ENCODE results near the gene FGB. TPM values are rescaled to one million over a fixed set of nuclear protein-coding genes. Genes with fewer than 3 reads are reported as not detected.

The FGB gene
- total and polyA plus RNA-seq, 12 donors = 1.2 TPM; not detected in 11

DNA sequence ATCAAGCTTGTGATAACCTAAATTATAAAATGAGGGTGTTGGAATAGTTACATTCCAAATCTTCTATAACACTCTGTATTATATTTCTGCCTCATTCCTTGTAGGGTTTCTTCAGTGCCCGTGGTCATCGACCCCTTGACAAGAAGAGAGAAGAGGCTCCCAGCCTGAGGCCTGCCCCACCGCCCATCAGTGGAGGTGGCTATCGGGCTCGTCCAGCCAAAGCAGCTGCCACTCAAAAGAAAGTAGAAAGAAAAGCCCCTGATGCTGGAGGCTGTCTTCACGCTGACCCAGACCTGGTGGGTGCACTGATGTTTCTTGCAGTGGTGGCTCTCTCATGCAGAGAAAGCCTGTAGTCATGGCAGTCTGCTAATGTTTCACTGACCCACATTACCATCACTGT lies 2.9 kb downstream of the FGB start:
- H3K36me3 ChIP-seq = no peaks in the 10 kb centered on the region
- no peak overlapping the region for H3K27ac ChIP-seq
- peaks cover 0 to 3% (median 0%) of the 10 kb centered on the region in 7 donors for H3K27me3 ChIP-seq
- DNase-seq (no peak), ATAC-seq (no peak)
- no peaks in the 10 kb centered on the region for H3K4me1 ChIP-seq
- TF ChIP-seq, protein P1, sequence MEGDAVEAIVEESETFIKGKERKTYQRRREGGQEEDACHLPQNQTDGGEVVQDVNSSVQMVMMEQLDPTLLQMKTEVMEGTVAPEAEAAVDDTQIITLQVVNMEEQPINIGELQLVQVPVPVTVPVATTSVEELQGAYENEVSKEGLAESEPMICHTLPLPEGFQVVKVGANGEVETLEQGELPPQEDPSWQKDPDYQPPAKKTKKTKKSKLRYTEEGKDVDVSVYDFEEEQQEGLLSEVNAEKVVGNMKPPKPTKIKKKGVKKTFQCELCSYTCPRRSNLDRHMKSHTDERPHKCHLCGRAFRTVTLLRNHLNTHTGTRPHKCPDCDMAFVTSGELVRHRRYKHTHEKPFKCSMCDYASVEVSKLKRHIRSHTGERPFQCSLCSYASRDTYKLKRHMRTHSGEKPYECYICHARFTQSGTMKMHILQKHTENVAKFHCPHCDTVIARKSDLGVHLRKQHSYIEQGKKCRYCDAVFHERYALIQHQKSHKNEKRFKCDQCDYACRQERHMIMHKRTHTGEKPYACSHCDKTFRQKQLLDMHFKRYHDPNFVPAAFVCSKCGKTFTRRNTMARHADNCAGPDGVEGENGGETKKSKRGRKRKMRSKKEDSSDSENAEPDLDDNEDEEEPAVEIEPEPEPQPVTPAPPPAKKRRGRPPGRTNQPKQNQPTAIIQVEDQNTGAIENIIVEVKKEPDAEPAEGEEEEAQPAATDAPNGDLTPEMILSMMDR (IDR thresholded peaks at IDR 0.05) = no peak
- intact Hi-C loops (cut with DNase I) = no loop called here
- 86 to 88% methylated on average over 6 of the region's 6 CpGs for WGBS, 2 donors
- H3K4me3 ChIP-seq = no peak overlapping the region
- no peaks in the 10 kb centered on the region for H3K9me3 ChIP-seq

DNA sequence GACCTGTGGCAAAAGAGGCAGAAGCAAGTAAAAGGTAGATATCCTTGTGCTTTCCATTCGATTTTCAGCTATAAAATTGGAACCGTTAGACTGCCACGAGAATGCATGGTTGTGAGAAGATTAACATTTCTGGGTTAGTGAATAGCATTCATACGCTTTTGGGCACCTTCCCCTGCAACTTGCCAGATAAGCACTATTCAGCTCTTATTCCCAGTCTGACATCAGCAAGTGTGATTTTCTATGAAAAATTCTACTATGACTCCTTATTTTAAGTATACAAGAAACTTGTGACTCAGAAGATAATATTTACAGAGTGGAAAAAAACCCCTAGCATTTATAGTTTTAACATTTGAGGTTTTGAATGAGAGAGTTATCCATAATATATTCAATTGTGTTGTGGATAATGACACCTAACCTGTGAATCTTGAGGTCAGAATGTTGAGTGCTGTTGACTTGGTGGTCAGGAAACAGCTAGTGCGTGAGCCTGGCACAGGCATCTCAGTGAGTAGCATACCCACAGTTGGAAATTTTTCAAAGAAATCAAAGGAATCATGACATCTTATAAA lies 3.9 kb downstream of the FGB start:
- no peak overlapping the region for H3K27ac ChIP-seq
- intact Hi-C loops (cut with DNase I) = no loop called here
- no peak for DNase-seq
- TF ChIP-seq, protein P1 (IDR thresholded peaks at IDR 0.05) = no peak
- H3K27me3 ChIP-seq = peaks cover 0 to 3% (median 0%) of the 10 kb centered on the region in 7 donors
- 72 to 76% methylated on average over 5 of the region's 5 CpGs for WGBS, 2 donors
- H3K9me3 ChIP-seq = no peaks in the 10 kb centered on the region
- no peak for ATAC-seq
- no peaks in the 10 kb centered on the region for H3K4me1 ChIP-seq
- no peak overlapping the region for H3K4me3 ChIP-seq
- no peaks in the 10 kb centered on the region for H3K36me3 ChIP-seq

DNA sequence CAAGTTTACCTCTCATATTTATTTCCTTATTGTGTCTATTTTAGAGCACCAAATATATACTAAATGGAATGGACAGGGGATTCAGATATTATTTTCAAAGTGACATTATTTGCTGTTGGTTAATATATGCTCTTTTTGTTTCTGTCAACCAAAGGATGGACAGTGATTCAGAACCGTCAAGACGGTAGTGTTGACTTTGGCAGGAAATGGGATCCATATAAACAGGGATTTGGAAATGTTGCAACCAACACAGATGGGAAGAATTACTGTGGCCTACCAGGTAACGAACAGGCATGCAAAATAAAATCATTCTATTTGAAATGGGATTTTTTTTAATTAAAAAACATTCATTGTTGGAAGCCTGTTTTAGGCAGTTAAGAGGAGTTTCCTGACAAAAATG lies 6.2 kb downstream of the FGB start:
- ATAC-seq = no peak
- Histone ChIP-seq H3K4me3 (no peak overlapping the region), H3K4me1 (no peaks in the 10 kb centered on the region), H3K36me3 (no peaks in the 10 kb centered on the region), H3K9me3 (no peaks in the 10 kb centered on the region), H3K27ac (no peak overlapping the region), H3K27me3 (peaks cover 0 to 6% (median 0%) of the 10 kb centered on the region in 7 donors)
- DNase-seq = no peak
- WGBS, 2 donors = 54 to 57% methylated on average over 3 of the region's 3 CpGs
- intact Hi-C loops (cut with DNase I) = no loop called here
- TF ChIP-seq, protein P1 (IDR thresholded peaks at IDR 0.05) = no peak

DNA sequence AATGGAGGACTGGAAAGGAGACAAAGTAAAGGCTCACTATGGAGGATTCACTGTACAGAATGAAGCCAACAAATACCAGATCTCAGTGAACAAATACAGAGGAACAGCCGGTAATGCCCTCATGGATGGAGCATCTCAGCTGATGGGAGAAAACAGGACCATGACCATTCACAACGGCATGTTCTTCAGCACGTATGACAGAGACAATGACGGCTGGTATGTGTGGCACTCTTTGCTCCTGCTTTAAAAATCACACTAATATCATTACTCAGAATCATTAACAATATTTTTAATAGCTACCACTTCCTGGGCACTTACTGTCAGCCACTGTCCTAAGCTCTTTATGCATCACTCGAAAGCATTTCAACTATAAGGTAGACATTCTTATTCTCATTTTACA lies 6.8 kb downstream of the FGB start:
- H3K4me1 ChIP-seq = no peaks in the 10 kb centered on the region
- TF ChIP-seq, protein P1 (IDR thresholded peaks at IDR 0.05) = no peak
- DNase-seq (no peak), ATAC-seq (no peak)
- H3K36me3 ChIP-seq = no peaks in the 10 kb centered on the region
- 84 to 85% methylated on average over 5 of the region's 5 CpGs for WGBS, 2 donors
- H3K27me3 ChIP-seq = peaks cover 0 to 6% (median 0%) of the 10 kb centered on the region in 7 donors
- H3K9me3 ChIP-seq = no peaks in the 10 kb centered on the region
- H3K4me3 ChIP-seq = no peak overlapping the region
- no peak overlapping the region for H3K27ac ChIP-seq
- intact Hi-C loops (cut with DNase I) = no loop called here
